GM23338 (cell line): ENCODE measurements around the gene TOM1.

Experiments
- CREB1 ChIP-seq: fragments of 250-450 bp; sonication (Bioruptor Pico); IDR thresholded peaks from 2 replicates; pipeline ENCODE4 v1.5.0; 2020; ENCODE audit warnings: low read depth, mild to moderate bottlenecking, moderate library complexity
- EZH2 ChIP-seq: fragments of 200-600 bp; sonication (generic); IDR thresholded peaks from one replicate; pipeline ENCODE4 v1.8.0; 2017; ENCODE audit warnings: antibody characterized with exemption, mild to moderate bottlenecking, low read depth; ENCODE audit not compliant: unreplicated experiment
- EZH2phosphoT487 ChIP-seq: fragments of 200-600 bp; sonication (generic); IDR thresholded peaks from one replicate; pipeline ENCODE4 v1.8.1; 2018; ENCODE audit warnings: antibody characterized with exemption; ENCODE audit not compliant: unreplicated experiment
- JUNB ChIP-seq: IDR thresholded peaks from one replicate; pipeline ENCODE4 v1.6.1; 2016; ENCODE audit warnings: antibody characterized with exemption; ENCODE audit not compliant: unreplicated experiment
- POLR2AphosphoS5 ChIP-seq: IDR thresholded peaks from 2 replicates; pipeline ENCODE4 v1.6.1; 2016; ENCODE audit warnings: antibody characterized with exemption, low read depth
- ZNF331 ChIP-seq: fragments of 250-450 bp; sonication (Bioruptor Pico); IDR thresholded peaks from 2 replicates; pipeline ENCODE4 v1.5.0; 2020; ENCODE audit warnings: low read depth, mild to moderate bottlenecking, moderate library complexity
- TF ChIP-seq, protein P1 (sequence below), 2 experiments: fragments of 200-600 bp in 1 of 2; sonication (generic) in 1 of 2; conservative IDR thresholded peaks; 2 replicates each; pipeline versions ENCODE4 v1.5.1 to v1.6.1; 2016 to 2017; ENCODE audit warnings: antibody characterized with exemption in 2 of 2, low read depth in 2 of 2, mild to moderate bottlenecking in 2 of 2, moderate library complexity in 1 of 2
- TF ChIP-seq, protein P2 (sequence below): fragments of 250-450 bp; sonication (Bioruptor Pico); IDR thresholded peaks from 2 replicates; pipeline ENCODE4 v1.5.0; 2020; ENCODE audit warnings: mild to moderate bottlenecking, moderate library complexity
- TF ChIP-seq, protein P3 (sequence below): IDR thresholded peaks from 2 replicates; pipeline ENCODE4 v1.6.1; 2016; ENCODE audit warnings: antibody characterized with exemption
- TF ChIP-seq, protein P4 (sequence below): IDR thresholded peaks from one replicate; pipeline ENCODE4 v1.6.1; 2018; ENCODE audit warnings: antibody characterized with exemption; ENCODE audit not compliant: unreplicated experiment

DNA sequence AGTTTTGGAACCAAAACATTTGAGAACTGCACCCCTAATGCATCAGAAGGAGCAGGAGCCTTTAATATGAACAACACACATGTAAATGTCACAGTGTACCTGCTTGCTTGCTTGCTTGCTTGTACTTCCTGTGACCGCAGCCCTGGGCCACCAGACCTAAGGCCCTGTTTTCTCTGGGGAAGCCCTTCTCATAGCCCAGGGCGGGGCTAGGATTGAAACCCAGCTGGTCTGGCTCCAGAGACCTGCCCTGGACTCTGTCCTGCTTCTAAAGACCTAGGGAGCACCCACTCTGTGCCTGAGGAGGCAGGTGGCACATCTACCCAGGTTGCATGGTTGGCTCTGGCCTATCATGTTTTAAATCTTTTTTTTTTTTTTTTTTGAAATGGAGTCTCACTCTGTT, 92.7 kb downstream of the TOM1 start:
- no peak for TF ChIP-seq POLR2AphosphoS5
- TF ChIP-seq, protein P1, sequence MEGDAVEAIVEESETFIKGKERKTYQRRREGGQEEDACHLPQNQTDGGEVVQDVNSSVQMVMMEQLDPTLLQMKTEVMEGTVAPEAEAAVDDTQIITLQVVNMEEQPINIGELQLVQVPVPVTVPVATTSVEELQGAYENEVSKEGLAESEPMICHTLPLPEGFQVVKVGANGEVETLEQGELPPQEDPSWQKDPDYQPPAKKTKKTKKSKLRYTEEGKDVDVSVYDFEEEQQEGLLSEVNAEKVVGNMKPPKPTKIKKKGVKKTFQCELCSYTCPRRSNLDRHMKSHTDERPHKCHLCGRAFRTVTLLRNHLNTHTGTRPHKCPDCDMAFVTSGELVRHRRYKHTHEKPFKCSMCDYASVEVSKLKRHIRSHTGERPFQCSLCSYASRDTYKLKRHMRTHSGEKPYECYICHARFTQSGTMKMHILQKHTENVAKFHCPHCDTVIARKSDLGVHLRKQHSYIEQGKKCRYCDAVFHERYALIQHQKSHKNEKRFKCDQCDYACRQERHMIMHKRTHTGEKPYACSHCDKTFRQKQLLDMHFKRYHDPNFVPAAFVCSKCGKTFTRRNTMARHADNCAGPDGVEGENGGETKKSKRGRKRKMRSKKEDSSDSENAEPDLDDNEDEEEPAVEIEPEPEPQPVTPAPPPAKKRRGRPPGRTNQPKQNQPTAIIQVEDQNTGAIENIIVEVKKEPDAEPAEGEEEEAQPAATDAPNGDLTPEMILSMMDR (conservative IDR thresholded peaks at IDR 0.05; ENCODE audit: low read depth in 2 of 2), result no peak
- TF ChIP-seq, protein P2, sequence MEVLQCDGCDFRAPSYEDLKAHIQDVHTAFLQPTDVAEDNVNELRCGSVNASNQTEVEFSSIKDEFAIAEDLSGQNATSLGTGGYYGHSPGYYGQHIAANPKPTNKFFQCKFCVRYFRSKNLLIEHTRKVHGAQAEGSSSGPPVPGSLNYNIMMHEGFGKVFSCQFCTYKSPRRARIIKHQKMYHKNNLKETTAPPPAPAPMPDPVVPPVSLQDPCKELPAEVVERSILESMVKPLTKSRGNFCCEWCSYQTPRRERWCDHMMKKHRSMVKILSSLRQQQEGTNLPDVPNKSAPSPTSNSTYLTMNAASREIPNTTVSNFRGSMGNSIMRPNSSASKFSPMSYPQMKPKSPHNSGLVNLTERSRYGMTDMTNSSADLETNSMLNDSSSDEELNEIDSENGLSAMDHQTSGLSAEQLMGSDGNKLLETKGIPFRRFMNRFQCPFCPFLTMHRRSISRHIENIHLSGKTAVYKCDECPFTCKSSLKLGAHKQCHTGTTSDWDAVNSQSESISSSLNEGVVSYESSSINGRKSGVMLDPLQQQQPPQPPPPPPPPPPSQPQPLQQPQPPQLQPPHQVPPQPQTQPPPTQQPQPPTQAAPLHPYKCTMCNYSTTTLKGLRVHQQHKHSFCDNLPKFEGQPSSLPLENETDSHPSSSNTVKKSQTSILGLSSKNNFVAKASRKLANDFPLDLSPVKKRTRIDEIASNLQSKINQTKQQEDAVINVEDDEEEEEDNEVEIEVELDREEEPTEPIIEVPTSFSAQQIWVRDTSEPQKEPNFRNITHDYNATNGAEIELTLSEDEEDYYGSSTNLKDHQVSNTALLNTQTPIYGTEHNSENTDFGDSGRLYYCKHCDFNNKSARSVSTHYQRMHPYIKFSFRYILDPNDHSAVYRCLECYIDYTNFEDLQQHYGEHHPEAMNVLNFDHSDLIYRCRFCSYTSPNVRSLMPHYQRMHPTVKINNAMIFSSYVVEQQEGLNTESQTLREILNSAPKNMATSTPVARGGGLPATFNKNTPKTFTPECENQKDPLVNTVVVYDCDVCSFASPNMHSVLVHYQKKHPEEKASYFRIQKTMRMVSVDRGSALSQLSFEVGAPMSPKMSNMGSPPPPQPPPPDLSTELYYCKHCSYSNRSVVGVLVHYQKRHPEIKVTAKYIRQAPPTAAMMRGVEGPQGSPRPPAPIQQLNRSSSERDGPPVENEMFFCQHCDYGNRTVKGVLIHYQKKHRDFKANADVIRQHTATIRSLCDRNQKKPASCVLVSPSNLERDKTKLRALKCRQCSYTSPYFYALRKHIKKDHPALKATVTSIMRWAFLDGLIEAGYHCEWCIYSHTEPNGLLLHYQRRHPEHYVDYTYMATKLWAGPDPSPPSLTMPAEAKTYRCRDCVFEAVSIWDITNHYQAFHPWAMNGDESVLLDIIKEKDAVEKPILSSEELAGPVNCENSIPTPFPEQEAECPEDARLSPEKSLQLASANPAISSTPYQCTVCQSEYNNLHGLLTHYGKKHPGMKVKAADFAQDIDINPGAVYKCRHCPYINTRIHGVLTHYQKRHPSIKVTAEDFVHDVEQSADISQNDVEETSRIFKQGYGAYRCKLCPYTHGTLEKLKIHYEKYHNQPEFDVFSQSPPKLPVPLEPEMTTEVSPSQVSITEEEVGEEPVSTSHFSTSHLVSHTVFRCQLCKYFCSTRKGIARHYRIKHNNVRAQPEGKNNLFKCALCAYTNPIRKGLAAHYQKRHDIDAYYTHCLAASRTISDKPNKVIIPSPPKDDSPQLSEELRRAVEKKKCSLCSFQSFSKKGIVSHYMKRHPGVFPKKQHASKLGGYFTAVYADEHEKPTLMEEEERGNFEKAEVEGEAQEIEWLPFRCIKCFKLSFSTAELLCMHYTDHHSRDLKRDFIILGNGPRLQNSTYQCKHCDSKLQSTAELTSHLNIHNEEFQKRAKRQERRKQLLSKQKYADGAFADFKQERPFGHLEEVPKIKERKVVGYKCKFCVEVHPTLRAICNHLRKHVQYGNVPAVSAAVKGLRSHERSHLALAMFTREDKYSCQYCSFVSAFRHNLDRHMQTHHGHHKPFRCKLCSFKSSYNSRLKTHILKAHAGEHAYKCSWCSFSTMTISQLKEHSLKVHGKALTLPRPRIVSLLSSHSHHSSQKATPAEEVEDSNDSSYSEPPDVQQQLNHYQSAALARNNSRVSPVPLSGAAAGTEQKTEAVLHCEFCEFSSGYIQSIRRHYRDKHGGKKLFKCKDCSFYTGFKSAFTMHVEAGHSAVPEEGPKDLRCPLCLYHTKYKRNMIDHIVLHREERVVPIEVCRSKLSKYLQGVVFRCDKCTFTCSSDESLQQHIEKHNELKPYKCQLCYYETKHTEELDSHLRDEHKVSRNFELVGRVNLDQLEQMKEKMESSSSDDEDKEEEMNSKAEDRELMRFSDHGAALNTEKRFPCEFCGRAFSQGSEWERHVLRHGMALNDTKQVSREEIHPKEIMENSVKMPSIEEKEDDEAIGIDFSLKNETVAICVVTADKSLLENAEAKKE, result no peak
- TF ChIP-seq, protein P3, sequence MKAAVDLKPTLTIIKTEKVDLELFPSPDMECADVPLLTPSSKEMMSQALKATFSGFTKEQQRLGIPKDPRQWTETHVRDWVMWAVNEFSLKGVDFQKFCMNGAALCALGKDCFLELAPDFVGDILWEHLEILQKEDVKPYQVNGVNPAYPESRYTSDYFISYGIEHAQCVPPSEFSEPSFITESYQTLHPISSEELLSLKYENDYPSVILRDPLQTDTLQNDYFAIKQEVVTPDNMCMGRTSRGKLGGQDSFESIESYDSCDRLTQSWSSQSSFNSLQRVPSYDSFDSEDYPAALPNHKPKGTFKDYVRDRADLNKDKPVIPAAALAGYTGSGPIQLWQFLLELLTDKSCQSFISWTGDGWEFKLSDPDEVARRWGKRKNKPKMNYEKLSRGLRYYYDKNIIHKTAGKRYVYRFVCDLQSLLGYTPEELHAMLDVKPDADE, result no peak
- no peak for TF ChIP-seq EZH2phosphoT487
- TF ChIP-seq CREB1, result no peak
- TF ChIP-seq, protein P4, sequence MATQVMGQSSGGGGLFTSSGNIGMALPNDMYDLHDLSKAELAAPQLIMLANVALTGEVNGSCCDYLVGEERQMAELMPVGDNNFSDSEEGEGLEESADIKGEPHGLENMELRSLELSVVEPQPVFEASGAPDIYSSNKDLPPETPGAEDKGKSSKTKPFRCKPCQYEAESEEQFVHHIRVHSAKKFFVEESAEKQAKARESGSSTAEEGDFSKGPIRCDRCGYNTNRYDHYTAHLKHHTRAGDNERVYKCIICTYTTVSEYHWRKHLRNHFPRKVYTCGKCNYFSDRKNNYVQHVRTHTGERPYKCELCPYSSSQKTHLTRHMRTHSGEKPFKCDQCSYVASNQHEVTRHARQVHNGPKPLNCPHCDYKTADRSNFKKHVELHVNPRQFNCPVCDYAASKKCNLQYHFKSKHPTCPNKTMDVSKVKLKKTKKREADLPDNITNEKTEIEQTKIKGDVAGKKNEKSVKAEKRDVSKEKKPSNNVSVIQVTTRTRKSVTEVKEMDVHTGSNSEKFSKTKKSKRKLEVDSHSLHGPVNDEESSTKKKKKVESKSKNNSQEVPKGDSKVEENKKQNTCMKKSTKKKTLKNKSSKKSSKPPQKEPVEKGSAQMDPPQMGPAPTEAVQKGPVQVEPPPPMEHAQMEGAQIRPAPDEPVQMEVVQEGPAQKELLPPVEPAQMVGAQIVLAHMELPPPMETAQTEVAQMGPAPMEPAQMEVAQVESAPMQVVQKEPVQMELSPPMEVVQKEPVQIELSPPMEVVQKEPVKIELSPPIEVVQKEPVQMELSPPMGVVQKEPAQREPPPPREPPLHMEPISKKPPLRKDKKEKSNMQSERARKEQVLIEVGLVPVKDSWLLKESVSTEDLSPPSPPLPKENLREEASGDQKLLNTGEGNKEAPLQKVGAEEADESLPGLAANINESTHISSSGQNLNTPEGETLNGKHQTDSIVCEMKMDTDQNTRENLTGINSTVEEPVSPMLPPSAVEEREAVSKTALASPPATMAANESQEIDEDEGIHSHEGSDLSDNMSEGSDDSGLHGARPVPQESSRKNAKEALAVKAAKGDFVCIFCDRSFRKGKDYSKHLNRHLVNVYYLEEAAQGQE, result no peak
- TF ChIP-seq EZH2, result no peak
- TF ChIP-seq JUNB, result no peak
- no peak for TF ChIP-seq ZNF331 (CRISPR knock-in tag)
